HepG2 (cell line): Measurements from ENCODE around the gene COMT. TPM values are rescaled to one million over a fixed set of nuclear protein-coding genes. Genes with fewer than 3 reads are reported as not detected.
A peak's percentile ranks its signal among the peaks of the same experiment; 100 is the strongest.

Source experiments
- AGO2 ChIP-seq: fragments of 200-400 bp; formaldehyde crosslinking; optimal IDR thresholded peaks from 2 replicates; pipeline ENCODE3; 2017; ENCODE audit warnings: mild to moderate bottlenecking, low read depth, low read length, moderate library complexity
- FOSL2 ChIP-seq: sonication (generic); formaldehyde crosslinking; IDR thresholded peaks from 2 replicates; pipeline ENCODE4 v1.4.0; 2020; ENCODE audit warnings: missing genetic modification reagents
- GTF2F1 ChIP-seq: fragments of 150-350 bp; IDR thresholded peaks from 2 replicates; pipeline ENCODE4 v1.6.1; 2014; ENCODE audit warnings: low read length
- KLF11 ChIP-seq: IDR thresholded peaks from 2 replicates; pipeline ENCODE4 v1.6.1; 2016; ENCODE audit warnings: missing compliant biosample characterization
- KMT2B ChIP-seq: IDR thresholded peaks from 2 replicates; pipeline ENCODE4 v1.6.1; 2016; ENCODE audit warnings: missing genetic modification reagents, missing compliant biosample characterization
- NFE2L2 ChIP-seq: fragments of 150-350 bp; IDR thresholded peaks from 2 replicates; pipeline ENCODE4 v1.6.1; 2014; ENCODE audit warnings: low read length
- RFX1 ChIP-seq: fragments of 450-650 bp; IDR thresholded peaks from 2 replicates; pipeline ENCODE4 v1.6.1; 2017
- STAG1 ChIP-seq: sonication (generic); formaldehyde crosslinking; IDR thresholded peaks from 2 replicates; pipeline ENCODE4 v1.4.0; 2020; ENCODE audit warnings: missing genetic modification reagents
- ZKSCAN8 ChIP-seq: IDR thresholded peaks from 2 replicates; pipeline ENCODE4 v1.6.1; 2016; ENCODE audit warnings: borderline replicate concordance, missing genetic modification reagents, missing compliant biosample characterization
- ZNF101 ChIP-seq: sonication (generic); formaldehyde crosslinking; IDR thresholded peaks from 2 replicates; pipeline ENCODE4 v1.4.0; 2020; ENCODE audit warnings: mild to moderate bottlenecking, low read depth, missing genetic modification reagents, borderline replicate concordance
- ZNF282 ChIP-seq: fragments of 450-650 bp; IDR thresholded peaks from 2 replicates; pipeline ENCODE4 v1.6.1; 2018; ENCODE audit not compliant: partially characterized antibody
- ZNF572 ChIP-seq: sonication (generic); formaldehyde crosslinking; IDR thresholded peaks from 2 replicates; pipeline ENCODE4 v1.5.1; 2020; ENCODE audit warnings: mild to moderate bottlenecking, missing genetic modification reagents
- ZNF773 ChIP-seq: sonication (generic); formaldehyde crosslinking; IDR thresholded peaks from 2 replicates; pipeline ENCODE4 v1.4.0; 2020; ENCODE audit warnings: missing genetic modification reagents, borderline replicate concordance
- polyA plus RNA-seq, 8 experiments: library from polyadenylated mRNA; depleted of rRNA in 3 of 8; stranded (reverse) in 7 of 8; unstranded in 1 of 8; fragments of >200 nt; fragmentation: Illumina TruSeq in 4 of 8; extraction: Trizol in 4 of 8; gene quantifications; 2 replicates each; pipeline versions ENCODE4 v1.2.1 to v1.2.3, GENCODE V29; 2011 to 2016; ENCODE audit warnings: low read depth in 4 of 8, missing spikeins in 1 of 8, mixed read lengths in 1 of 8; ENCODE audit not compliant: insufficient read depth in 1 of 8
- total RNA-seq, 5 experiments: library from RNA; depleted of rRNA; stranded (reverse); fragments of >200 nt; fragmentation: Illumina TruSeq; extraction: Trizol; gene quantifications; 2 replicates each; pipeline ENCODE4 v1.2.3, GENCODE V29; 2016; ENCODE audit warnings: low read depth in 1 of 5
- TF ChIP-seq, protein P1 (sequence below): sonication (generic); formaldehyde crosslinking; IDR thresholded peaks from 2 replicates; pipeline ENCODE4 v1.5.0; 2020; ENCODE audit warnings: missing genetic modification reagents, mild to moderate bottlenecking, borderline replicate concordance
- TF ChIP-seq, protein P2 (sequence below): IDR thresholded peaks from 2 replicates; pipeline ENCODE4 v1.6.1; 2016; ENCODE audit warnings: missing compliant biosample characterization, missing genetic modification reagents, borderline replicate concordance
- TF ChIP-seq, protein P3 (sequence below): sonication (generic); formaldehyde crosslinking; IDR thresholded peaks from 2 replicates; pipeline ENCODE4 v1.5.1; 2020; ENCODE audit warnings: mild to moderate bottlenecking, moderate library complexity, missing genetic modification reagents
- TF ChIP-seq, protein P4 (sequence below): sonication (generic); formaldehyde crosslinking; IDR thresholded peaks from 2 replicates; pipeline ENCODE4 v1.9.0; 2021; ENCODE audit warnings: mild to moderate bottlenecking, missing genetic modification reagents
- TF ChIP-seq, protein P5 (sequence below): sonication (generic); formaldehyde crosslinking; conservative IDR thresholded peaks from 2 replicates; pipeline ENCODE4 v1.4.0; 2020; ENCODE audit warnings: missing genetic modification reagents

Gene COMT
- total and polyA plus RNA-seq, 2 of the 13 experiments (the other 11 are each of a cell fraction or from before 2014, with no cell fraction given), result 156 to 162 TPM

DNA sequence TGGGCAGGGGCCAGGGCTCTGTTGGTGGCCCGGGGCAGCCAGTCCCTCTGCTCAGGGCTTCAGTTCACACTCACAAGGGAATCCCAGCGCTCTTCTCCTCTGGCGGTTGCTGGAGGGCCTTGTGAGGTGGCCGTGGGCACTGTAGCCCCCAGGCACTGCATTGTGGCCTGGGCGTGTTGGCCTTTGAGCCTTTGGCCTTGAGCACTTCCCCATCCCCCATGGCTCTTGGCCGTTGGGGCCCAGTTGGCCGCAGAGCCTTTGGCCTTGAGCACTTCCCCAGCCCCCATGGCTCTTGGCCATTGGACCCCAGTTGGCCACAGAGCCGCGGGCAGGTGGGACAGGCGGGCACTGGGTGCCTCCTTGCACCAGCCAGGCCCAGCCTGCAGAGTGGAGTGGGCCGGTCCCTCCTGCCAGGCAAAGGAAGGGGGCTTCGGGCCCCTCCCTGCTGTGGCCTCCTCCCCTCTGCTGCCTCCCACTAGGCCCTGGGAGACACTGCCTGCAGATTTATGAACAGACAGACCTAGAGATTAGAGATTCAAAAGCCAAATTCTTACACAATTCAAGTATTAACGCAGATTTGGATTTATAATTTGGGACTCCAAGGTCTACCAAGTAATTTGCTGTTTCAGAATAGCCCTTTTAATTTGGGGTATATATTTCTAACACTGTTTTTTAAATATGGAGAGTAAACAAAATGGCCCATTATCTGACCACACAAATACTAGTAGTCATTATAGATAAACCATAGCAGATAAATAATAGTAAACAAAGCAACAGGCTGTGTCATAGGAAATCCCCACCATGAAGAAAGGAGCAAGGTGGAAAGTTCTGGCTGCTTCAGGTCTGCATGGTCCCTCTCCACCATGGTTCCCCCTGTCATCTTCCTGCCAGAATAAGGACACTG is 18.3 kb downstream of the COMT start (continued):
- TF ChIP-seq, protein P1, sequence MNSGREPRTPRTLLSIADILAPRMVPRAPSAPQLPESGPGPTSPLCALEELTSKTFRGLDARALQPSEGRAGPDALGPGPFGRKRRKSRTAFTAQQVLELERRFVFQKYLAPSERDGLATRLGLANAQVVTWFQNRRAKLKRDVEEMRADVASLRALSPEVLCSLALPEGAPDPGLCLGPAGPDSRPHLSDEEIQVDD (CRISPR knock-in tag), result no peak
- TF ChIP-seq AGO2 (peak; percentile 88), GTF2F1 (0 out of 2 replicates have a peak, but pooled peaks have one; percentile 8), KLF11 (CRISPR knock-in tag) (no peak), RFX1 (no peak), FOSL2 (CRISPR knock-in tag) (peak; percentile 34), ZNF282 (no peak), ZNF572 (no peak), NFE2L2 (no peak), ZNF773 (CRISPR knock-in tag) (no peak), ZKSCAN8 (CRISPR knock-in tag) (0 out of 2 replicates have a peak, but pooled peaks have one; percentile 35), KMT2B (CRISPR knock-in tag) (no peak), STAG1 (CRISPR knock-in tag) (0 out of 2 replicates have a peak, but pooled peaks have one; percentile 3), ZNF101 (no peak)
- TF ChIP-seq, protein P2, sequence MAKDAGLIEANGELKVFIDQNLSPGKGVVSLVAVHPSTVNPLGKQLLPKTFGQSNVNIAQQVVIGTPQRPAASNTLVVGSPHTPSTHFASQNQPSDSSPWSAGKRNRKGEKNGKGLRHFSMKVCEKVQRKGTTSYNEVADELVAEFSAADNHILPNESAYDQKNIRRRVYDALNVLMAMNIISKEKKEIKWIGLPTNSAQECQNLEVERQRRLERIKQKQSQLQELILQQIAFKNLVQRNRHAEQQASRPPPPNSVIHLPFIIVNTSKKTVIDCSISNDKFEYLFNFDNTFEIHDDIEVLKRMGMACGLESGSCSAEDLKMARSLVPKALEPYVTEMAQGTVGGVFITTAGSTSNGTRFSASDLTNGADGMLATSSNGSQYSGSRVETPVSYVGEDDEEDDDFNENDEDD (CRISPR knock-in tag), result no peak
- TF ChIP-seq, protein P3, sequence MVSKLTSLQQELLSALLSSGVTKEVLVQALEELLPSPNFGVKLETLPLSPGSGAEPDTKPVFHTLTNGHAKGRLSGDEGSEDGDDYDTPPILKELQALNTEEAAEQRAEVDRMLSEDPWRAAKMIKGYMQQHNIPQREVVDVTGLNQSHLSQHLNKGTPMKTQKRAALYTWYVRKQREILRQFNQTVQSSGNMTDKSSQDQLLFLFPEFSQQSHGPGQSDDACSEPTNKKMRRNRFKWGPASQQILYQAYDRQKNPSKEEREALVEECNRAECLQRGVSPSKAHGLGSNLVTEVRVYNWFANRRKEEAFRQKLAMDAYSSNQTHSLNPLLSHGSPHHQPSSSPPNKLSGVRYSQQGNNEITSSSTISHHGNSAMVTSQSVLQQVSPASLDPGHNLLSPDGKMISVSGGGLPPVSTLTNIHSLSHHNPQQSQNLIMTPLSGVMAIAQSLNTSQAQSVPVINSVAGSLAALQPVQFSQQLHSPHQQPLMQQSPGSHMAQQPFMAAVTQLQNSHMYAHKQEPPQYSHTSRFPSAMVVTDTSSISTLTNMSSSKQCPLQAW (CRISPR knock-in tag), result peak; percentile 43; the same call in 1 of the 2 replicates
- TF ChIP-seq, protein P4, sequence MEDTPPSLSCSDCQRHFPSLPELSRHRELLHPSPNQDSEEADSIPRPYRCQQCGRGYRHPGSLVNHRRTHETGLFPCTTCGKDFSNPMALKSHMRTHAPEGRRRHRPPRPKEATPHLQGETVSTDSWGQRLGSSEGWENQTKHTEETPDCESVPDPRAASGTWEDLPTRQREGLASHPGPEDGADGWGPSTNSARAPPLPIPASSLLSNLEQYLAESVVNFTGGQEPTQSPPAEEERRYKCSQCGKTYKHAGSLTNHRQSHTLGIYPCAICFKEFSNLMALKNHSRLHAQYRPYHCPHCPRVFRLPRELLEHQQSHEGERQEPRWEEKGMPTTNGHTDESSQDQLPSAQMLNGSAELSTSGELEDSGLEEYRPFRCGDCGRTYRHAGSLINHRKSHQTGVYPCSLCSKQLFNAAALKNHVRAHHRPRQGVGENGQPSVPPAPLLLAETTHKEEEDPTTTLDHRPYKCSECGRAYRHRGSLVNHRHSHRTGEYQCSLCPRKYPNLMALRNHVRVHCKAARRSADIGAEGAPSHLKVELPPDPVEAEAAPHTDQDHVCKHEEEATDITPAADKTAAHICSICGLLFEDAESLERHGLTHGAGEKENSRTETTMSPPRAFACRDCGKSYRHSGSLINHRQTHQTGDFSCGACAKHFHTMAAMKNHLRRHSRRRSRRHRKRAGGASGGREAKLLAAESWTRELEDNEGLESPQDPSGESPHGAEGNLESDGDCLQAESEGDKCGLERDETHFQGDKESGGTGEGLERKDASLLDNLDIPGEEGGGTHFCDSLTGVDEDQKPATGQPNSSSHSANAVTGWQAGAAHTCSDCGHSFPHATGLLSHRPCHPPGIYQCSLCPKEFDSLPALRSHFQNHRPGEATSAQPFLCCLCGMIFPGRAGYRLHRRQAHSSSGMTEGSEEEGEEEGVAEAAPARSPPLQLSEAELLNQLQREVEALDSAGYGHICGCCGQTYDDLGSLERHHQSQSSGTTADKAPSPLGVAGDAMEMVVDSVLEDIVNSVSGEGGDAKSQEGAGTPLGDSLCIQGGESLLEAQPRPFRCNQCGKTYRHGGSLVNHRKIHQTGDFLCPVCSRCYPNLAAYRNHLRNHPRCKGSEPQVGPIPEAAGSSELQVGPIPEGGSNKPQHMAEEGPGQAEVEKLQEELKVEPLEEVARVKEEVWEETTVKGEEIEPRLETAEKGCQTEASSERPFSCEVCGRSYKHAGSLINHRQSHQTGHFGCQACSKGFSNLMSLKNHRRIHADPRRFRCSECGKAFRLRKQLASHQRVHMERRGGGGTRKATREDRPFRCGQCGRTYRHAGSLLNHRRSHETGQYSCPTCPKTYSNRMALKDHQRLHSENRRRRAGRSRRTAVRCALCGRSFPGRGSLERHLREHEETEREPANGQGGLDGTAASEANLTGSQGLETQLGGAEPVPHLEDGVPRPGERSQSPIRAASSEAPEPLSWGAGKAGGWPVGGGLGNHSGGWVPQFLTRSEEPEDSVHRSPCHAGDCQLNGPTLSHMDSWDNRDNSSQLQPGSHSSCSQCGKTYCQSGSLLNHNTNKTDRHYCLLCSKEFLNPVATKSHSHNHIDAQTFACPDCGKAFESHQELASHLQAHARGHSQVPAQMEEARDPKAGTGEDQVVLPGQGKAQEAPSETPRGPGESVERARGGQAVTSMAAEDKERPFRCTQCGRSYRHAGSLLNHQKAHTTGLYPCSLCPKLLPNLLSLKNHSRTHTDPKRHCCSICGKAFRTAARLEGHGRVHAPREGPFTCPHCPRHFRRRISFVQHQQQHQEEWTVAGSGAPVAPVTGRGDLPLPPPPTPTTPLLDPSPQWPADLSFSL (CRISPR knock-in tag), result no peak
- TF ChIP-seq, protein P5, sequence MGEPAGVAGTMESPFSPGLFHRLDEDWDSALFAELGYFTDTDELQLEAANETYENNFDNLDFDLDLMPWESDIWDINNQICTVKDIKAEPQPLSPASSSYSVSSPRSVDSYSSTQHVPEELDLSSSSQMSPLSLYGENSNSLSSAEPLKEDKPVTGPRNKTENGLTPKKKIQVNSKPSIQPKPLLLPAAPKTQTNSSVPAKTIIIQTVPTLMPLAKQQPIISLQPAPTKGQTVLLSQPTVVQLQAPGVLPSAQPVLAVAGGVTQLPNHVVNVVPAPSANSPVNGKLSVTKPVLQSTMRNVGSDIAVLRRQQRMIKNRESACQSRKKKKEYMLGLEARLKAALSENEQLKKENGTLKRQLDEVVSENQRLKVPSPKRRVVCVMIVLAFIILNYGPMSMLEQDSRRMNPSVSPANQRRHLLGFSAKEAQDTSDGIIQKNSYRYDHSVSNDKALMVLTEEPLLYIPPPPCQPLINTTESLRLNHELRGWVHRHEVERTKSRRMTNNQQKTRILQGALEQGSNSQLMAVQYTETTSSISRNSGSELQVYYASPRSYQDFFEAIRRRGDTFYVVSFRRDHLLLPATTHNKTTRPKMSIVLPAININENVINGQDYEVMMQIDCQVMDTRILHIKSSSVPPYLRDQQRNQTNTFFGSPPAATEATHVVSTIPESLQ, result 0 out of 2 replicates have a peak, but pooled peaks have one; percentile 68
